ENCODE measurements around the gene SLC16A7.

SLC16A7 gene

GRCh38 chr12:59672273-59672672 lies 76.4 kb downstream of the SLC16A7 start:
- no peak for DNase-seq

- DNase-seq, result no peak
These were observed 79.6 kb downstream of the SLC16A7 start for GRCh38 chr12:59675461-59675860.

GRCh38 chr12:59677857-59678256 lies 82.0 kb downstream of the SLC16A7 start:
- DNase-seq, result no peak

GRCh38 chr12:59678759-59679411 lies 83.1 kb downstream of the SLC16A7 start:
- DNase-seq, result no peak

- no peak for DNase-seq
These were observed 93.9 kb downstream of the SLC16A7 start for GRCh38 chr12:59689776-59690175.

- no peak for DNase-seq
These were observed 99.5 kb downstream of the SLC16A7 start for GRCh38 chr12:59695379-59695778.

- no peak for DNase-seq
These were observed 102.8 kb downstream of the SLC16A7 start for GRCh38 chr12:59698600-59698999.

GRCh38 chr12:59699421-59700152 lies 103.8 kb downstream of the SLC16A7 start:
- DNase-seq, result no peak

DNA sequence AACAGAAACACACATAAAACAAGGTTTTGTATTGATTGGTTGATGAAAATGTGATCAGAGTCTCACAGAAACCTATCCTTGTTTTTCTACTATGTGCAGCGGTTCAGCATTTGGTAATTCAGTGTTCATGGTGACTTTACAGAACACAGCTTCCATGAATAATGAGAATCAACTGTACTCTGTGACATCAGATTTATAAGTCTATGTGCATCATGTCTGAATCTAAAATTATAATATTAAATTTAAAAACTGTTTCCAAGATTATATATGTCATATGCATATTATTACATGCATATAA lies 104.3 kb downstream of the SLC16A7 start:
- no peak for DNase-seq

- no peak for DNase-seq
These were observed 112.2 kb downstream of the SLC16A7 start for GRCh38 chr12:59708064-59708463.

- no peak for DNase-seq
These were observed 112.7 kb downstream of the SLC16A7 start for GRCh38 chr12:59708484-59708883.

- no peak for DNase-seq
These were observed 114.3 kb downstream of the SLC16A7 start for GRCh38 chr12:59710004-59710628.

- DNase-seq, result no peak
These were observed 115.1 kb downstream of the SLC16A7 start for GRCh38 chr12:59710964-59711363.

- DNase-seq, result no peak
These were observed 119.6 kb downstream of the SLC16A7 start for GRCh38 chr12:59715434-59715833.

DNA sequence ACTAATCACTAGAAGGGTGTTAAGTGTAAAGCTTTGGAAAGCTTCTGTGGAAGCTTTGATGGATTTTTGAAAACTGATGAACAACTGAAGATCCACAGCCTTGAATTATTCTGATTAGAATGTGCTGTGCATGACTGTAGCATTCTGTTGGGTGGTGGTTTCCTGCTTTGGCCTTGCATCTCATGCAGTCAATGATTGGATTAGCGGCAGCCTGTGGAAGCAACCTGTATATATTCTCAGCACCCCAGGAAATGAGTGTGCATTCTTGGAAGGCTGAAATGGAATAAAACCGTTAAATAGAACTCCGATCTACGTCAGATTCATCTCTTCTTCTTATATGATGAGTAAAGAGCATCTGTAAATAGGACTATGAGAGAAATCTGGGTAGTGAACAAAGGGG lies 120.2 kb downstream of the SLC16A7 start:
- DNase-seq, result no peak

DNA sequence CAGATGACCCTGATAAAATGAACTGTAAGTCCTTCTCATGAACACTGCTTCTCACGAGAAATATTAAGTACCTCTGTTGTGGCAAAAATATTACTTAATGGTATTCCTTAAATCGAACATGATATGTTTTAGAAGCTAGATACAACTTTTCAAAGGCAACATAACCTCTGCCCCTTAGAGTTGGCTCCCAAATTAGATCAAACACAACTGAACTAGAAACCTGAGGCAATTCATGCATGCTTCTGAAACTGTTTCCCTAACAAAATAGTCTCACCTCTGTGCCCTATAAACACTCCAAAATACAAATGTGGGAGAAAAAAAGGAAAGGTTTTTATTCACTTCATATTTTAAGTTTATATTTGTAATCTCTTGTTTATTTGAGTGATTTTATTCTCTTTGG lies 121.6 kb downstream of the SLC16A7 start:
- no peak for DNase-seq

DNA sequence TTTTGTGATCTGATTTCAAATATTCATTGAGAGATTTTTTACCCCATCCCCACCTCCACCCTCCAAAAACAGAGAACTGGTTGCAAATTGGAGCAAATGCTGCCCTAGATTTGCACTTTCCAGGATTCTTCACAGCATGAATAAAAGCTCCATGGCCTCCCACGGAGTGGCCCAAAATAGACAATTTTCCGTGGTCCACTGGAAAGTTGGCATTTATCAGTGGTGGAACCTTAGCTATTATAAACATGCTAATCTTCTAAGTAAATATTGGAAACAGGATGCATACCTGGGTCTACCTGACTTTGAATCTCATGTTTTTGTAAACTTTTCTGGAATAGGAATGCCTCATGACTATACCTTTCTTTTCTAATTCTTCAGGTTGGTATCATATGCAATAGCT lies 123.9 kb downstream of the SLC16A7 start:
- DNase-seq, result no peak

- DNase-seq, result no peak
These were observed 127.7 kb downstream of the SLC16A7 start for GRCh38 chr12:59723520-59723919.

DNA sequence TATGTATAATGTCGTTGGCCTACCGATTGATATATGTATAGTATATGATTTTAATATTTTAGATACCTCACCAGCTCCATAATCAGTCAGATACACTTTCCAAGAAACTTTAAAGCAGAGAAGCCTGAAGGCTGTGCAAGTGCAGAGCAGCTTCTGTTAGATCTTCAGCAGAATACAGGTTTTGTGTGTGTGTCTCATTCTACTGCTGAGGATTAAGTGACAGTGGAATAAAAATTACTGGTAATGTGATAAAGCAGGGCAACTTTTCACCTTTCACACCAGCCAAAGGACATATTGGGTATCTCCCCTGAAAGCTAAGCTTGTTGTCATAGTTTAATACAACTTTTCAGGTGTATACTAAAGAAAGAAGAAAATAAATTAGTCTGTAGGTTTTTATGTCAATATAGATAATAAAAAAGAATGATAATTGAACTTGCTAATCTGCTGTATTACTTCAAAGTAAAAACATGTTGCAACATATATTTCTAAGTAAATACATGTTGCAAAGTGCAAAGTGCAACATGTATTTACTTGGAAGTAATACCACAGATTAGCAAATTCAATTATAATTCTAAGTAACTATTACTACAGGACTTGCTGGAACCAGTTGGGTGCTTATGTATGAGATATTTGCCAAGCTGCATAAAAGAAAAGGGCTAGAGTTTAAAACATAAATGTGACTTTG lies 128.3 kb downstream of the SLC16A7 start:
- no peak for DNase-seq

DNA sequence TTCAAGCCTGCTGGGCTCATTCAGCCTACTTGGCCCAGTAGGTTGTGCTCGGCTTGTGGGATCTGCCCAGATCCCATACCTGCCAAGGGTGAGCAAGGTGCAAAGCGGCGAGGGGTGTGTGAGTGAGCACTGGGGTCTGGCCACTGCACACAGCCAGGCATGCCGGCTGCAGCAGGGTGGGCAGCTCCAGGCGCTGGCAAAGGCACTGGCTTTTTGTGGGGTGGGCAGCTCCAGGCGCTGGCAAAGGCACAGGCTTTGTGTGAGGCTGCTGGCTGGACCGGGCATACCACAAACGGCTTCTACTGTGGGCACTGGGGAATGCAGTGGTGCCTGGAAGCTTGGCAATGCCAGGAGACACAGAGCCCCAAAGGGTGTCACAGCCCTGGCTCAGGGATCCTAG lies 137.4 kb downstream of the SLC16A7 start:
- no peak for DNase-seq

GRCh38 chr12:59734371-59734770 lies 138.5 kb downstream of the SLC16A7 start:
- no peak for DNase-seq

GRCh38 chr12:59735231-59735630 lies 139.4 kb downstream of the SLC16A7 start:
- no peak for DNase-seq

GRCh38 chr12:59736359-59736758 lies 140.5 kb downstream of the SLC16A7 start:
- DNase-seq, result no peak

DNA sequence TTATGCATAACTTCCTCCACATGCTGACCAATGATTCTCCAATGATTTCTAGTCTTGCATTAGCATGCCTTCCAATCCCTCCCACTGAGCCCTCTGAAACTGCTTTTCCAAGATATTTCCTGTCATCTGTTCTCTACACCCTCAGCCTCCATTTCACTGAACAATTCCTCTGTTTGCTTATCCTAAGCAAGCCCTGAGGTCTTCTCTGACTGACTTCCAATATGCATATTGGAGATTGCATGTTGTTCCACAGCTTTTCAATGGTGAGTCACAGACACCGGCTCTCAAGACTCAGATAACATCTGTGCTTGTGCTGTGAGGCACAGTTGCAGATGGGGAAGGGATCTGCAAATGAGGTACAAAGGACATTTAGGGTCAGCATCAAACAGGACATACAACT lies 141.0 kb downstream of the SLC16A7 start:
- DNase-seq, result no peak

Measured in NK-92 treated with Interleukin-12 subunit alpha and Interleukin-12 subunit beta, amount 100 ng/mL, for 24 hours (cell line).